ENCODE measurements around the gene TLCD3B.

Gene TLCD3B

GRCh38 chr16:30003670-30004423 lies 27.2 kb downstream of the TLCD3B start:
- DNase-seq, result no peak

DNA sequence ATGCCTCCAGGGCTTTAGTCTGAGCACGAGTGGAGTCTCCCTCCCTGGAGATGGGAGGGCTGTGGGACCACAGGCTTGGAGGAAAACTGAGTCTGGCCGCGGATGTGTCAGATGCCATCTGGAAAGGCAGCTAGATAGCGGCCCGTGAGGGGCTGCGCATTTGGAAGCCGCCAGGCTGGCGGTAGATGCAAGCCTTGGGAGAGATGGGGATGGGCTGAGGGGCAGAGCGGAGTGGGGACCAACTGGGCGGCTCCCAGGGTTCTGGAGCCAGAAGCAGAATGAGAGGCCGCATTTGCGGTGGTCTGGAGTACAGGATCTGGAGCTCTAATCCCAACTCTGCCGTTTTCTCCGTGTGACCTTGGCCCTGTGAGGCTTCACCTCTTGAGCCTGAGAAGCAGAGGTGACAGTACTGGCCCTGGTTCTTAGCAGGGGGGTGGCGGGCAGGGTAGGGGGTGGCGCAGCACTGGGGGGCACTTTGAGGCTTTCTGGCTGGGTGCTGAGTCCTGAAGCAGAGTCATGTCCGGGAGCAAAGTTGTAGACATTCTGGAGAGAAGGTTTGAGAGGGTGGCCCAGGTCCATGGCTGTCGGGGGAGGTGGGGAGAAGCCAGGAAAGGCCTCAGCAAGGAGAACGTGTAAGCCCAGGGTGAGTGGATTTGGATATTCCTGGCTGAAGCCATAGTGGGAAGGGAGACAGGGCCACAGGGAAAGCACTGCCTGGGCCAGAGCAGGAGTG lies 28.3 kb downstream of the TLCD3B start:
- DNase-seq, result no peak

DNA sequence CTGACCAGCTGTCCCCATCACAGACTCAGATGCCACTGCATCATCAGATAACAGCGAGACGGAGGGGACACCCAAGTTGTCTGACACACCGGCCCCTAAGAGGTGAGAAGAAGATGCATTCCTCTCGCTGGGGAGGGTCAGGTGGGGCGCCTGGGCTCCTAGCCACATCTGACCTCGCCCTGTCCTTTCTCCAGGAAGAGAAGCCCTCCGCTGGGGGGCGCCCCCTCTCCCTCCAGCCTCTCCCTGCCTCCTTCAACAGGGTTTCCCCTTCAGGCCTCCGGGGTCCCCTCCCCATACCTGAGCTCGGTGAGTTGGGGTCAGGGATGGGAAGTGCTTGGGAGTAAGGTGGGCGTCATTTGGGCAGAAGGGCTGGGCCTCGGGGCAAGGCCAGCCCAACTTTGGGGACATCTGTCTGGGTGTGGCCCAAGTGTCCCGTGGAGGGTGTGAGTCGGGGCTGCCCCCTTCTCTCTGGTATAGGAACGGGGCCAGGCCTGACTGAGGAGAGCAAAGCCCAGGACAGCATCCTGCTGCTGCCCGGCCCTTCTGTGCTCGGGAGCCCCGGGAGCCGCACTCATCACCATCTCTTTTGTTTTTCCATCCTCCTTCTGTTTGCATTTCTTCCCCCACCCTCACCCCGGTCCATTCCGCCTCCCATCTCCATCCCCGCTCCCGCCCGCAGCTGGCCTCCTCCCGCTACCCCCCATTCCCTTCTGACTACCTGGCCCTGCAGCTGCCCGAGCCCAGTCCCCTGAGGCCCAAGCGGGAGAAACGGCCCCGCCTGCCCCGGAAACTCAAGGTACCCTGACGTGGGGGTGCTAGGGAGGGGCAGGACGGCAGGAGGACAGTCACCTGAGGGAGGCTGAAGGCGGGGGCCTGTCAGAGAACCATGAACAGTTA lies 30.1 kb downstream of the TLCD3B start:
- DNase-seq, result no peak

GRCh38 chr16:29999605-30000004 lies 31.5 kb downstream of the TLCD3B start:
- no peak for DNase-seq

DNA sequence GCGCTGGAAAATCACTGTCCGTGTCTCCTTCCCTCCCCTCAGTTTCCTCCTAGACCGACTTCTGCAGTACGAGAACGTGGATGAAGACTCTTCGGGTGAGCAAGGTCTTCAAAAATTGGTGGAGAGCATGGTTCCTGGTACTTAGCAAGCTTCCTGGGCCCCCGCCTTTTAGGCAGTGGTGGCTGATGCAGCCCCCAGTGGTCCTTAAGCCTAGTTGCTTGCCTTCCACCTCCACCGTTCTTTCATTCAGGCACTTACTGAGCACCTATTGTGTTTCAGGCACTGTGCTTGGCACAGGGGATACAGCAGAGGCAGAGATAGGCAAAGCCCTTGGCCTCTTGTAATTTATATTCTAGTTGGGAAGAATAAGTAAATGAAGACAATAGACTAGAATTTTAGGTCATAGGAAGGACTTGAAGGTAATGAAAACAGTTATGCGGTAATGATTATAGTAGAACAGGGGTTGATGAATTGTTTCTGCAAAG lies 34.3 kb downstream of the TLCD3B start:
- DNase-seq, result no peak

DNA sequence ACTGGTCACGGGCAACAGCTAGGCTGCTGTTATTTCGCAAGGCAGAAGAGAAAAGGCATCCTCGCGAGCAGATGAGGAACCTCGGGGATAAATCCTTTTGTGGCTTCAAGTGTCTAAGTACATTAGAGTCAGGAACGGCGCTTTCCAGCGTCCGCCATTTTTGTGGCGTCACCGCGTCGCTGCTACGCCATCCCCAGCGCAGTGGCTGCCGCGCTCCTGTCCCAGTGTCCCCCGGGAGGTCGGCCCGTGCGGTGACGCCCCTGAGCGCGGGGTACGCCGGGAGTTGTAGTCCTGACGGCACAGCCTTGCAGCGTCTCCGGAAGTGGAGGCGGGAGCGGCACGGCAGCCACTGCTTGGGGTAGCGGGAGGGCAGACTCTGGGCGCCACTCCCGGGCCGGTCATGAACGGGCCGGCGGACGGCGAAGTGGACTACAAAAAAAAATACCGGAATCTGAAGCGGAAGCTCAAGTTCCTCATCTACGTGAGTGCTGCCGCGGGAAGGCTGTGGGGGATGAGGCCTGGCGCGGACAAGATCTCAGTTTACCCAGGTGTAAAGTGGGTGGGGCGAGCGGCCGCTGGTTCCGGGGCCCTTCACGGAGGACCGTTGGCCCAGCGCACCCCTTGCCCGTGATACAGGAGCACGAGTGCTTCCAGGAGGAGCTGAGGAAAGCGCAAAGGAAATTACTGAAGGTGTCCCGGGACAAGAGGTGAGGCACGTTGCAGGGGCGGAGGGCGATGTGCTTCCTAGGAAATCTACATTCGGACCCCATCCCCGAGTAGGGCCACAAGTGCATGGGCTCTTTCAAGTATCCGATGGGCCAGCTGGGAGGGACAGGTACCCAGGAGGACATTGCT lies 34.9 kb downstream of the TLCD3B start, which contains the start of gene INO80E:
Gene INO80E (plus strand): TSS at position 331 of the 855 bp plus-strand sequence. CDS start 70 bp downstream, at position 401.
- DNase-seq, result peak; percentile 99 to 100

DNA sequence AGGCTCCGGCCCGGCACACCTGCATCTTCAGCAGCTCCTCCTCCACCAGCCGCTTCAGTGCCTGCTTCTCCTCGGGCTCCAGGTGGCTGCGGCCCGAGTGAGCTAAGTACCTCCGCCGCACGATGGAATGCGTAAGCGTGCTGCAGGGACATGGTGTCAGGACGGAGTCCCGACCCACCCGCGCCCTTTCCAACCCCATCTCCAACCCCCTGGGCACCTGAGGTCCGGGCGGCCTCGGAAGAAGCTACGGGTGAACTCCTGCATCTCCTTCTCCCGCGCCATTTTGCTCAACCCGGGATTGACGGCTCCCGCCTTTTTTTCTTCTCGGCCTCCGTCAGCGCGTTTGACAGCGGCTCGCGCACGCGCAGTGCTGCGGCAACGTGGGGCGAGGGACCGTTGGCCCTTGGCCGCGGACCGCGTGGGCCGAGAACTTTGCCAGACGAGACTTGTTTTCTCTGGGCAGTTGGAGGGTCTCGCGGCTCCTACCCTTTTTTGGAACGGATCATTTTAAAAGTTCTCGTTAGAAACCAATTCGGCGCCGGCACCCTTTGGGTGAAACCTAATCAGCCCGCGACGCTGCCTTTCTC lies 35.7 kb downstream of the TLCD3B start, which contains the start of gene HIRIP3:
Gene HIRIP3 (minus strand): TSS at position 294 of the 587 bp plus-strand sequence. CDS start 12 bp downstream, at position 282.
- DNase-seq, result peak; percentile 80 to 83

GRCh38 chr16:29994600-29995323 lies 36.3 kb downstream of the TLCD3B start:
- peak; percentile 65 to 75 for DNase-seq

- DNase-seq, result no peak
Measured at GRCh38 chr16:29993903-29994599, 37.0 kb downstream of the TLCD3B start.

- no peak for DNase-seq
Measured at GRCh38 chr16:29993191-29993902, 37.7 kb downstream of the TLCD3B start.

DNA sequence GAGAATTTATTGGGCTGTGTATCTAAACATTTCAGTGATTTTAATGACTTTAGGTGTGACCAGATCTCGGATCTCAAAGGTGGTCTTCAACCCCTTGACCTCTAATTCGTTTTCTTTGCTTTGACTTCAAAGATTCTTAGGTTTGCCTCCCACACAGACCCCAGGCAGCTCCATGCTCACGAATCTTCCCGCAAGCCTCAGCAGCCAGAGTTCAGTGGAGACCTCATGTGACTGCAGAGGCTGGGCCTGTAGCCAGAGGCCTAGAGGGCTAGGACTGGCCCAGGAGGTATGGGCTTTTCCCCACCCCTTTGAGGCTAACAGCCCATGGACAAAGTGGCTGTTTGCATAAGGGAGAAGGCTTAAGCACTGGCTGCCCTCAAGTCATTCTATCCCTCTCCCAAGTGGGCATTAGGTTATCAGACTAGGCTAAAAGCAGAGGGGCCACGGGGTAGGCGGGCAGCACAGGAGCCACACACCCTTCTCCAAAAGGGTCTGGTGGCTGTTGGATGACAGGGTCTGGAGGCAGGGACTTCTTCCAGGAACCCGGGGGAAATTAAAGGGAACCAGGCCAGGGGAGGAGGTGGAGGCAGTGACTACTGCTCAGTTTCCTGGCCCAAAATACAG lies 38.6 kb downstream of the TLCD3B start:
- DNase-seq, result no peak

DNA sequence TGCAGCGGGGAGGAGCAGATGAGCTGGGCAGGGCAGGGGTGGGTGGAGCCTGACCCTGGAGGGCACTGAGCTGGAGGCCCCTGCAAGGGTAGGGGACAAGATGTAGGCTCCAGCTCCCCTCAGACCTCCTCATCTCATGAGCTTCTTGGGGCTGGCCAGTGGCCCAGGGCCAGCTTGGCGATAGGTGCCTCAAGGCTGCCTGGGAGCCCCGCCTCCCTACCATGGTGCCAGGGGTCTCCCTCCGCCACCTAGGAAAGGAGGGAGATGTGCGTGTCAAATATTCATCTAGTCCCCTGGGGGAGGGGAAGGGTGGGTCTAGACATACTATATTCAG lies 39.5 kb downstream of the TLCD3B start:
- no peak for DNase-seq

- DNase-seq, result no peak
Measured at GRCh38 chr16:29990883-29991570, 40.0 kb downstream of the TLCD3B start.

GRCh38 chr16:29990034-29990433 lies 41.0 kb downstream of the TLCD3B start:
- no peak for DNase-seq

DNA sequence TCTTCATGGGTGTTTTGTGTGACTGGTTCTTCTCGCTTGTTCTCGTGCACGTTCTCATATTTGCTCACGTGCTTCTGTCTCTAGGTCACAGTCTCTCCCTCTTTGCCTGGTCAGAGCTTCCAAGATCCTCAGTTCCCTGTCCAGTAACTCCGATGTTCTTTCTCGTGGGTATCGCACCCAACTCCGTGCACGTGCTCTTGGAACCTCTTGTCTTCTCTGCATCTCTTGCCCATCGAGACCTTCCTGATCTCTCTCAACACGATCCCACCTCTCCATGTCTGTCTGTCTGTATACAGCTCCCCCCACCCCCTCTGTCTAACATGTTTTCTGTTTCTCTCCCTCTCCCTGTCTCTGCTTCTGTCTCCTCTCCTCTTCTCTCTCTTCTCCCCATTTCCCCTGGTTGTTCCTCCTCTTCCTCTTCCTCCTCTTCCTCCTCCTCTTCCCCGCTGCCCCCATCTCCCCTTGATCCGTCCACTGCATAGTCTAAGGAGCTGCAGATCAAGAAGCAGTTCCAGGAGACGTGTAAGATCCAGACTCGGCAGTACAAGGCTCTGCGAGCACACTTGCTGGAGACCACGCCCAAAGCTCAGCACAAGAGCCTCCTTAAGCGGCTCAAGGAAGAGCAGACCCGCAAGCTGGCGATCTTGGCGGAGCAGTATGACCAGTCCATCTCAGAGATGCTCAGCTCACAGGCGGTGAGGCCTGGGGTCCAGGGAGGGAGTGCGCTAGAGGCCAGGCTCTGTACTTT lies 41.8 kb downstream of the TLCD3B start:
- no peak for DNase-seq

DNA sequence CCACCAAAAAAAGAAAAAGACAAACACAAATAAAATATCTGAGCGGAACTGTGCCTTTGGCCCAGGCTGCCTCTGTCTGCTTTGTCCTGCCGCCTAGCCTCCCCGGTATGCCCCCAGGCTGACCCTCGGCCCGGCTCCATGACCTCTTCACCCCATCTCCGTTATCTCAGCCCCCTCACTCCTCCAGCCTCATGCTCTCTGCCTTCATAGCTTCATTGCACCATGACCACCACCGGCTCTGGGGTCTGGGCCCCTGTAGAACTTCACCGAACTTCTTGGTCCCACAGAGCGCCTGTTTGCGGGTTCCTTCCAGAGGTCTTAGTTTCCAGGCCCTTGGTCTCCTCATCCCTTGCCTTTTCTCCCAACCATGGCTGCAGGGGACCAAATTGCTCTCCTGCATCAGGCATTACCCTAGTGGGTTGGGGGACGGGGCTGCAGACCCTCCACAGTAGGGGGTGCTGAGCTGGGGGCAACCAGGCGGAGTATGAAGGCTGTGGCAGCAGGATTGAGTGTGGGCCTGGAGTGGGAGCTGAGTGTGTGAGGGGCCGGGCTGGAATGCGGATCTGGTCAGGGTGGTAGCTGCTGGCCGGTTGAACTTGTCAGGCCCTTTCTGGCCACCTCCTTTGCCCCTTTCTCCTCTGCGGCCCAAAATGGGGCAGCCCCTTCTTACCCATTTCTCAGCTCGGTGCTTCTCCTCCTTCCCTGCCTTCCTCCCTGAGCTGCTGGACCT lies 42.6 kb downstream of the TLCD3B start:
- DNase-seq, result no peak
